NCI-H1930 (cell line): Measurements from ENCODE around the gene CRACR2A.

ENCODE experiments used
- DNase-seq, 2 experiments: peaks; one replicate each; lab custom pipeline; 2025; lab: John Stamatoyannopoulos, UW

The CRACR2A gene

GRCh38 chr12:3752096-3752709 is 706 bp downstream of the CRACR2A start:
- DNase-seq = no peak

GRCh38 chr12:3751151-3752095 is 1.5 kb downstream of the CRACR2A start:
- DNase-seq = no peak

GRCh38 chr12:3750616-3751015 is 2.3 kb downstream of the CRACR2A start:
- DNase-seq = no peak

- DNase-seq = no peak
Measured at GRCh38 chr12:3748620-3749019, 4.3 kb downstream of the CRACR2A start.

GRCh38 chr12:3747976-3748619 is 4.8 kb downstream of the CRACR2A start:
- DNase-seq = no peak

GRCh38 chr12:3747543-3747942 is 5.4 kb downstream of the CRACR2A start:
- DNase-seq = no peak

- no peak for DNase-seq
Measured at GRCh38 chr12:3746758-3747157, 6.2 kb downstream of the CRACR2A start.

- no peak for DNase-seq
Measured at GRCh38 chr12:3745152-3745551, 7.8 kb downstream of the CRACR2A start.

- DNase-seq = no peak
Measured at GRCh38 chr12:3744229-3744901, 8.5 kb downstream of the CRACR2A start.

- DNase-seq = no peak
Measured at GRCh38 chr12:3743803-3744202, 9.1 kb downstream of the CRACR2A start.

GRCh38 chr12:3741882-3742672 is 10.8 kb downstream of the CRACR2A start:
- DNase-seq = no peak

- no peak for DNase-seq
Measured at GRCh38 chr12:3740480-3741231, 12.3 kb downstream of the CRACR2A start.

GRCh38 chr12:3735432-3735831 is 17.5 kb downstream of the CRACR2A start:
- DNase-seq = no peak

- DNase-seq = no peak
Measured at GRCh38 chr12:3732901-3733300, 20.0 kb downstream of the CRACR2A start.

- no peak for DNase-seq
Measured at GRCh38 chr12:3730111-3730510, 22.8 kb downstream of the CRACR2A start.

GRCh38 chr12:3728686-3729085 is 24.2 kb downstream of the CRACR2A start:
- DNase-seq = no peak

GRCh38 chr12:3727877-3728632 is 24.9 kb downstream of the CRACR2A start:
- DNase-seq = no peak

- DNase-seq = no peak
Measured at GRCh38 chr12:3727354-3727753, 25.6 kb downstream of the CRACR2A start.

GRCh38 chr12:3726456-3726855 is 26.5 kb downstream of the CRACR2A start:
- DNase-seq = no peak
